ENCODE data around the gene PHTF1.

- TF ChIP-seq BHLHE40 (IDR thresholded peaks at IDR 0.05; ENCODE audit: borderline replicate concordance) (no peak), PKNOX1 (IDR thresholded peaks at IDR 0.05) (no peak), SP1 (IDR thresholded peaks at IDR 0.05) (no peak), TARDBP (IDR thresholded peaks at IDR 0.05) (no peak), L3MBTL2 (conservative IDR thresholded peaks at IDR 0.05) (no peak), ELF4 (IDR thresholded peaks at IDR 0.05) (no peak), ZNF384 (IDR thresholded peaks at IDR 0.05) (no peak), FOXA1 (IDR thresholded peaks at IDR 0.05) (no peak), FOXM1 (IDR thresholded peaks at IDR 0.05; ENCODE audit: borderline replicate concordance) (no peak), SUZ12 (IDR thresholded peaks at IDR 0.05) (no peak), HDGF (IDR thresholded peaks at IDR 0.05; ENCODE audit: borderline replicate concordance) (no peak)
Observed at GRCh38 chr1:113758631-113759332, 504 bp downstream of the PHTF1 start.

Measured in HEK293T (cell line).